Stimulated activated CD8-positive, alpha-beta memory T cell treated with anti-CD3 and anti-CD28 coated beads, Interleukin-15, amount 100 ng/mL, for 24 hours (primary cell): ENCODE data around the gene NXPH1.

ENCODE experiments used
- DNase-seq: peaks from one replicate; pipeline ENCODE4 v3.0.0-alpha.2; 2020; ENCODE audit warnings: low read depth

Gene NXPH1

DNA sequence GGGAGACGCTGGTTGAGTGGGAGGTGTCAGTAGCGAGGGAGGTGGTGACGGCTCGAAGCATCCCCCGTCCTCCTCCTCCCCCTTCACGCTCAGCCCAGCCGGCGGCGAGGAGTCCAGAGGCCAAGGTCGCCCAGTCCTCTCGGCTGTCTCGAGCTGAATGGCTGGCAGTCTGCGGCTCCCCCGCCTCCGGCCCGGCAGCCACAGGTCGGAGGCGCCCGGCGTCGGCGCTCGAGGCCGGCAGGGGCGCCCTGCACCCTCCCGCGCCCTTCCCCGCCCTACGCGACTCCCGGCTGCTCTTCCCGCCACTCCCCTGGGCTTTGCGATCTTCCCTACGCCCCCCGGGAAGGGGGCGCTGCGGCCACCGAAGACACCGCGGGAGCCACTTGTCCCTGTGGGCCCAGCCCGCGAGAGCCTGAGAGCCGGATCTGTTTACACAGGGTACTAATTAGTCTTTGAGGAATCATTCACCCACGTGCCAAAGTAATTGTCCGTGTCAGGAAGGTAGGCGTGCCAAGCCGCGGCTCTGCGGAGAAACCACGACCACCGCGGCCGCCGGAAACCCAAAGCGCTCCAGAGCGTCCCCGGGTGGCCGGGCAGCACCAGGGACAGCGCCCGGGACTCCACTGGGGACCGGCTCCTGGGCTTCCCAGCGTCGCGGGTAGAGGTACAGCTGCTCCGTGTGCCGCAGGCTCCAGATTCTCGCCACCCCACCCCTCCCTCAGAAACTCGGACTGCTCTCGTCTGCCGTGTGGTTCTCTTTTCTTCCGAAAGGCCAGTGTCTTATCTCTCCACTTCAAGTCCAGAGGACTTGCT, at the start of gene NXPH1:
Gene NXPH1, plus strand, starts transcription at position 133 of the 813 bp plus-strand sequence.
- no peak for DNase-seq

DNA sequence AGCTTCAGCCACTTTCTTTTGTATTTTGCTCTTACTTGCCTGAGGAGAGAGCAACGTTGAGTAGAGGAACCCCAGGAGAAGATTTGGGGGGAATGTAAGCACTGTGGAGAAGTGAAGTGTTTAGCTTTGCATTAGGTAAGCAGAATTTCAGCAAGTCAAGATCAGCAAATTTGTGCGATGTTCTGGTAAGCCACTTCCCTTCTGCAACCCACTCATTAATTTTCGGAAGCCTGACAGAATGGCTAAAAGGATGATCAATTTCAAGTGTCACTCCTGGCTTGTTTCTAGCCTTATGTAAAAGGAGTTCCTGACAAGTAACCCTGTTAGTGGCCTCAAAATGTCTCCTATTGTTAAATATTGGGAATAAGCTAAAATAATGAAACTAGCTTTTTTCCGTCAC, 48.5 kb upstream of the NXPH1 start:
- no peak for DNase-seq

- no peak for DNase-seq
Measured at GRCh38 chr7:8386926-8387550, 46.4 kb upstream of the NXPH1 start.

DNA sequence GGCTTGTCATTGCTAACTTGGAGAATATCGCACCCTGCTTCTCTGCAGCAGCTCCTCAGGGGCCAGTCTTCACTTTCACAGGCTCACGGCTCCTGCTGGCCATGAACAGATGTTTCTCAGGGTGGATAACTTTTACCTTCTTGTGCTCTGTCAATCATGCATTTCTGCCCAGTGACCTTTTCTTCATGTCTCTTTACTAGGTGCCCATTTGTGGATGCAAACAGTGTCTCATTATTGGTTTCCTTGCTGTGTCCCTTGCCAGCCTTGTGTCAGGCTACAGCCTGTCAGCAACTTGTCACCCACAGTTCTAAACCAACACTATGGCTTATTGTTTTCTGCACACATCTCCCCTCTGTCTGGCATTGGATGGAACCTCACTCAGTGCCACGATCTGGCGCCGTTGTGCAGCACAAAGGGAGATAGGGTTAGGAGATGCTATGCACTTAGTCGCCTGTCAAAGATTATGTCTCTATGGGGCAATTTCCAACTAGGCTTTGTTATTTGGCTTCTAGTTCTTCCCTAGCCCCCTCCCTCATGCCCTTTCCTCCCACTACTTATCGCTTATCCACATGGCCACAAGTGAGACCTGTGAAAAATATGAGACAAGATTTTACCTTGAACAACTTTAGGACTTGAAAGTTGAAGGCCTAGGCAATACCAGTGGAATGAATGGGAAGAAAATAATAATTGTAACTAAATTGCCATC, 45.7 kb upstream of the NXPH1 start:
- DNase-seq = no peak

DNA sequence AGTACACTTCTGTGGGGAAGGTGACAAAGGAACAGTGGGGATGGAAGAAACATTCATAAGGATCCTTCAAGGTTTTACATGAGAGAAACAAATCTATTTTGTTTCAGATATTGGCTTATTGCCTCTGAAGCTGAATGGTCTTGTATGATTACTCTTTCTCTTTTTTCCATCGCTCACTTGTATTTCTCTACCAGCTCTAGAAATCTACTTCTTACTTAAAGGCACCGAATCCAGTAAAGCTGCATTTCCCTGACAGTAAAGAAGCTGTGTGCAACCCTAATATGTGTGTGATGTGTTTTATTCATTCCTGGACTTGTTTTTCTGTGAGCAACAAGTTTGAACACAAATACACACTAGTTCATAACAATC, 45.2 kb upstream of the NXPH1 start:
- DNase-seq = no peak

GRCh38 chr7:8389593-8390261, 43.7 kb upstream of the NXPH1 start:
- DNase-seq = no peak

DNA sequence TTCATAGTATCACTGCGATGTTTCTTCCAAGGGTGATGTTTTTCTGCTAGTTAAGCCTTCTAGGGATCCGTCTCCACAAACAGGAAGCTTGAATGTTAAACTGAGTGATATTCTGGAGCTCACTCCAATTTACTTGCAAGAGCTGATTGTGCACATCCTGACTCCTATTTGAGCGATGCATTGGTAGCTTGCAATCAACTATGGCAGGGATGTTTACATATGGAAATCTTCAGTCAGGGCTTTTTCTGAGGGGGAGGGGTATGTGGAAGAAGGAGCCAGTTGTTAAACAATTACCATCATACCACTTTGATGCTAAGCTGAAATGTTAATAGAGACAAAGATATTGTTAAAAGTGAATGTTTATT, 43.2 kb upstream of the NXPH1 start:
- no peak for DNase-seq

- no peak for DNase-seq
Measured at GRCh38 chr7:8391353-8392062, 41.9 kb upstream of the NXPH1 start.

DNA sequence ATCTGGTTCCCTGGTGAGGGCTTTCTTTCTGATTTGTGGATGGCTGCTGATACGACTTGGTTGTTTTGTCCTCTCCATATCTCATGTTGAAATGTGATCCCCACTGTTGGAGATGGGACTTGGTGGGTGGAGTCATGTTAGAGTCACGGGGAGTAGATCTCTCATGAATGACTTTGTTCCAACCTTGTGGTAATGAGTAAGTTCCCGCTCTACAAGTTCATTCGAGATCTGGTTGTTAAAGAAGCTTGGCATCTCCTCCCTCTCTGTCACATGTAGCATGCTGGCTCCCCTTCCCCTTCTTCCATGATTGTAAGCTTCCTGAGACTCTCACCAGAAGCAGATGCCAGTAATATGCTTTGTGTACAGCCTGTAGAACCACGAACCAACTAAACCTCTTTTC, 37.1 kb upstream of the NXPH1 start:
- DNase-seq = no peak

GRCh38 chr7:8408871-8409270, 24.5 kb upstream of the NXPH1 start:
- DNase-seq = no peak

GRCh38 chr7:8411103-8411502, 22.3 kb upstream of the NXPH1 start:
- no peak for DNase-seq

- DNase-seq = no peak
Measured at GRCh38 chr7:8413600-8413999, 19.8 kb upstream of the NXPH1 start.

DNA sequence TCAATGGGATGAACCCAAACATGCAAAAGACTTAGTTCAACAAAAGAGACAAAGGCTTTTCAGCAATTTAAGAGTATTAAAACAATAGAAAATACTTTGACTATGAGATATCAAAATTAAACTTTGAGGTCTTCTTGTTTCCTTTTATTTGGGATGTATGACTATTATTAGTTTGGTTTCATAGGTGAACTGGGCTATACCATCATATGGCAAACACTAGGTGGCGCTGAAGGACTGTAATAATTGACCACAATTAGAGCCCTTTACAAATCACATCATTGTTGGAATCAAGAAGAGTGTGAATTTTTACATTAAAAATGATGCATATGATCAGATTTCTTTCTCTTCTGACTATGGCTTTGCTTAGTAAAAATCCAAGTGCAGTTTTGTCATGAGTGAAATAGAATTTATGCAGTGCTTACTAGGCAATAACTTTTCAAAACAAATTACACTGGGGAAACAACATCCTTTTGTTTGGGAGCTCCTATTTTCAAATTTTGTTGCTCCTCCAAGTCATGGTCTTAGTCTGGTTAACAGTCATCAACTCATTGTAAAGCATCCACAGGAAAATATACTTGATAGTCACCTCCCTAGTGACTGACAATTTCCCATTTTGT, 14.7 kb upstream of the NXPH1 start:
- DNase-seq = no peak

DNA sequence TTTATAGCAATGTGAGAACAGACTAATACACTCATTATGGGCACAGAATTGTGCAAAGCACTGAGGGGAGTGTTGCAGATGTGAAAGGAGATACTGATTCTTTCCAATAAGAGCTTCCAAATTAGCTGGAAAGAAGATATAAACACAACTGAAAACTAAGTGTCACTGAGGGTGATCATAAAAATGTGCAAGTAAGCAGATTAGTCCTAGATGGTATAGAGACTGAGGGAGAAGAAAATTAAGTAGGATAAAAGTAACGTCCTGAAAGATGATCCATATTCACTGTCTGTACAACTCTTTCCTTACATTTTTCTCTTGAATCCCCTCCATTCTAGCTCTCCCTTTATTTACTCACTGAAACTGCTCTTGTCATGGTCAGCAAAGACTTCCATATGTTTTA, 11.2 kb upstream of the NXPH1 start:
- no peak for DNase-seq

DNA sequence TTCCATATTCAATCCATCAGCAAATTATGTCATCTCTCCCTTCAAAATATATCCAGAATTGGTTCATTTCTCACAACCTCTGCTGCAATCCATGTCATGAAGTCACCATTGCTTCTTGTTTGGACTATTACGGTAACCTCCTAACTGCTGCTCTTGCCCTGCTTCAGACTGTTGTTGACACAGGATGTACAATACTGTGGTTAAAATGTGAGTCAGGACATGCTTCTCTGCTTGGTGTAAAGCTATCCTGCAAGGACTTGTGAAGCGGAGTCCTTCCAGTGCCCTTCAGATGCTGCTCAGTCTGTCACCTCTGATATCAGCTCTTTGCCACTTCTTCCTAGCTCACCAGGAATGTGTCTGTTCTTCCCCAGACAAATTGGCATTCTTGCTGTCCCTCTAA, 10.4 kb upstream of the NXPH1 start:
- DNase-seq = no peak

DNA sequence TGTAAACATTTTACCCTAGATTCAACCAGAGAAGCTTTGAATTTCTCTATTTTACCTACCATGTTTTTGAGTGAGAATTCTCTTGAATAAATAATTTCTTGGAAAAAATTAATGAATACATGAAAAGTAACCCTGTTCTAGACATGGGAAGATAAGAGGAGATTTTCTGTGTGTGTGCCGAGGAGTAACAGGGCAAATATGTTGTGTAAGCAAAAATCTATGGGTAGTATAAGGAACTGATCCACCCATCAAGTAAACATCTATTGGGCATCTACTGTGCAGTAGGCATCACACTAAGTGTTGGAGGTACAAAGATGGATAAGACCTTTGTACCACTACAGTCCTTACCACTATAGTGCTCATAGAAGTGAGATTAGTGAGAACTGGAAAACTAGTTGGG, 8.2 kb upstream of the NXPH1 start:
- DNase-seq = no peak

DNA sequence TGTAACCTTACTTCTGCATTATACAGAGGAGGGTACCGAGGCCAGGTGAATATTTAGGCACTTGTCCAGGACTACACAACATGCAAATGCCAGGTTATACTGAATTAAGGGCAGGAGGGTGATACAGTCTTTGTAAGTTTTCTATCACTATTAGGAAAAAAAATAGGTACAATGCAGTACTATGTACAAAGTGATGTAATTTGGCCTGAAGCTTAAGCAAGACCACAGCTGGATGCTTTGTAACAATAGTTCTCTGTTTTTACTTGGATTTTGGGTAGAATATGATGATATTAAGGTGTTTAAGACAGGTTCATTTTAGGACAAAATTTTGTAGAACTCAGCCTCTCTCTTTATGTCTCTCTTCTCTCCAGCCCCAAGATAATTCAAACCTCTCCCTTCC, 2.8 kb upstream of the NXPH1 start:
- DNase-seq = no peak

GRCh38 chr7:8434290-8435002, 1.0 kb downstream of the NXPH1 start:
- DNase-seq = no peak

- DNase-seq = no peak
Measured at GRCh38 chr7:8435095-8435494, 1.7 kb downstream of the NXPH1 start.

GRCh38 chr7:8435590-8436545, 2.5 kb downstream of the NXPH1 start:
- no peak for DNase-seq
